IMR-90 (cell line): ENCODE measurements around the gene KMT2B. TPM values are rescaled to one million over a fixed set of nuclear protein-coding genes. Genes with fewer than 3 reads are reported as not detected.
A peak's percentile ranks its signal among the peaks of the same experiment; 100 is the strongest.

Source experiments
- ATAC-seq: fragments of 200-7000 bp; cut with Tn5 transposase; 2 replicates; pipeline ENCODE4 v1.9.1; 2020; ENCODE audit warnings: low read depth, mild to moderate bottlenecking, moderate library complexity
- BruUV-seq: library from RNA; stranded (reverse); fragments of 400-500 nt; replicated peaks from 2 replicates; lab custom pipeline; 2021; lab: Mats Ljungman, UMichigan
- CTCF ChIA-PET: fragments of 300-600 bp; formaldehyde crosslinking; extraction: SDS; loops from one replicate; lab custom pipeline; 2021; ENCODE audit warnings: antibody characterized with exemption; lab: Yijun Ruan, JAX
- POLR2A ChIA-PET: fragments of 300-600 bp; sonication (Branson Sonifier 250); formaldehyde crosslinking; loops from one replicate; lab custom pipeline; 2022; ENCODE audit warnings: antibody characterized with exemption; ENCODE audit not compliant: unreplicated experiment; lab: Charles Lee
- DNase-seq: peaks from one replicate; pipeline ENCODE4 v3.0.0; 2013
- H2AFZ ChIP-seq: replicated peaks from 2 replicates; pipeline ENCODE3; 2013; ENCODE audit warnings: low read length, mild to moderate bottlenecking; ENCODE audit not compliant: poor library complexity
- H2AK5ac ChIP-seq: 2 replicates; pipeline ENCODE4 v1.6.1; 2013; ENCODE audit warnings: low read depth, low read length, inconsistent platforms
- H2AK9ac ChIP-seq: replicated peaks from 2 replicates; pipeline ENCODE3; 2013; ENCODE audit warnings: mild to moderate bottlenecking, low read depth, low read length, moderate library complexity; ENCODE audit not compliant: poor library complexity
- H2BK120ac ChIP-seq: 2 replicates; pipeline ENCODE4 v1.6.1; 2013; ENCODE audit warnings: low read depth, low read length, inconsistent platforms
- H2BK15ac ChIP-seq: 3 replicates; pipeline ENCODE4 v1.6.1; 2013; ENCODE audit warnings: low read depth, low read length, inconsistent platforms
- H2BK20ac ChIP-seq: 2 replicates; pipeline ENCODE4 v1.6.1; 2013; ENCODE audit warnings: low read depth, mild to moderate bottlenecking, inconsistent platforms, low read length, moderate library complexity
- H2BK5ac ChIP-seq: 2 replicates; pipeline ENCODE4 v1.6.1; 2013; ENCODE audit warnings: mild to moderate bottlenecking, low read depth, low read length, inconsistent platforms; ENCODE audit not compliant: poor library complexity, severe bottlenecking
- H3K14ac ChIP-seq: replicated peaks from 2 replicates; pipeline ENCODE4 v1.6.1; 2013; ENCODE audit warnings: low read depth, low read length, inconsistent platforms
- H3K18ac ChIP-seq: 2 replicates; pipeline ENCODE4 v1.6.1; 2013; ENCODE audit warnings: low read depth, low read length, control low read depth
- H3K23ac ChIP-seq: 2 replicates; pipeline ENCODE4 v1.6.1; 2013; ENCODE audit warnings: low read depth, low read length, inconsistent platforms
- H3K27ac ChIP-seq: 2 replicates; pipeline ENCODE4 v1.5.1; 2013; ENCODE audit warnings: mild to moderate bottlenecking, control low read depth, low read length; ENCODE audit not compliant: insufficient read depth
- H3K27me3 ChIP-seq: 2 replicates; pipeline ENCODE4 v1.6.1; 2013; ENCODE audit warnings: low read length; ENCODE audit not compliant: control insufficient read depth, insufficient read depth
- H3K36me3 ChIP-seq: 2 replicates; pipeline ENCODE4 v1.6.1; 2013; ENCODE audit warnings: low read length, mixed read lengths; ENCODE audit not compliant: control insufficient read depth, insufficient read depth
- H3K4ac ChIP-seq: 2 replicates; pipeline ENCODE4 v1.6.1; 2013; ENCODE audit warnings: low read depth, low read length, inconsistent platforms
- H3K4me1 ChIP-seq: 2 replicates; pipeline ENCODE4 v1.6.1; 2013; ENCODE audit warnings: low read length, mixed read lengths; ENCODE audit not compliant: control insufficient read depth, insufficient read depth
- H3K4me2 ChIP-seq: 2 replicates; pipeline ENCODE4 v1.6.1; 2013; ENCODE audit warnings: low read depth, mild to moderate bottlenecking, control low read depth, low read length, moderate library complexity
- H3K4me3 ChIP-seq: 2 replicates; pipeline ENCODE4 v1.5.1; 2013; ENCODE audit warnings: low read depth, mild to moderate bottlenecking, control low read depth, low read length, moderate library complexity; ENCODE audit not compliant: insufficient read depth
- H3K56ac ChIP-seq: 2 replicates; pipeline ENCODE4 v1.6.1; 2013; ENCODE audit warnings: low read length, inconsistent platforms; ENCODE audit not compliant: insufficient read depth; ENCODE audit errors: extremely low read depth
- H3K79me1 ChIP-seq, 2 experiments: 2 replicates each; pipeline ENCODE4 v1.6.1; 2013; ENCODE audit warnings: low read length in 2 of 2, inconsistent platforms in 1 of 2, low read depth in 1 of 2
- H3K9ac ChIP-seq: 2 replicates; pipeline ENCODE4 v1.6.1; 2013; ENCODE audit warnings: low read depth, low read length, control low read depth
- H3K9me1 ChIP-seq: 2 replicates; pipeline ENCODE4 v1.6.1; 2013; ENCODE audit warnings: low read length, inconsistent platforms; ENCODE audit not compliant: insufficient read depth
- H3K9me3 ChIP-seq: 2 replicates; pipeline ENCODE4 v1.6.1; 2013; ENCODE audit warnings: low read length; ENCODE audit not compliant: control insufficient read depth, insufficient read depth
- H4K20me1 ChIP-seq: 2 replicates; pipeline ENCODE4 v1.6.1; 2013; ENCODE audit warnings: low read length, inconsistent platforms; ENCODE audit not compliant: insufficient read depth
- H4K5ac ChIP-seq: 2 replicates; pipeline ENCODE4 v1.6.1; 2013; ENCODE audit warnings: mild to moderate bottlenecking, low read depth, low read length, control low read depth
- H4K8ac ChIP-seq, 2 experiments: 2 replicates each; pipeline ENCODE4 v1.6.1; 2013; ENCODE audit warnings: low read depth in 2 of 2, low read length in 2 of 2, control low read depth in 1 of 2, inconsistent platforms in 1 of 2
- H4K91ac ChIP-seq: 2 replicates; pipeline ENCODE4 v1.6.1; 2013; ENCODE audit warnings: low read depth, low read length, inconsistent platforms; ENCODE audit not compliant: insufficient read depth
- BHLHE40 ChIP-seq: fragments of 150-350 bp; IDR thresholded peaks from 2 replicates; pipeline ENCODE4 v1.6.1; 2016; ENCODE audit warnings: mild to moderate bottlenecking, low read depth, low read length
- CEBPB ChIP-seq: IDR thresholded peaks from 2 replicates; pipeline ENCODE4 v1.6.1; 2012; ENCODE audit warnings: low read depth, low read length, improper control_type of control experiment
- CHD1 ChIP-seq: IDR thresholded peaks from 2 replicates; pipeline ENCODE4 v1.6.1; 2012; ENCODE audit warnings: low read depth, low read length, improper control_type of control experiment
- FOS ChIP-seq: fragments of 150-350 bp; IDR thresholded peaks from 2 replicates; pipeline ENCODE4 v1.6.1; 2016; ENCODE audit warnings: low read depth, low read length
- MAFK ChIP-seq: IDR thresholded peaks from 2 replicates; pipeline ENCODE4 v1.6.1; 2012; ENCODE audit warnings: low read depth, low read length, improper control_type of control experiment
- MAZ ChIP-seq: IDR thresholded peaks from 2 replicates; pipeline ENCODE4 v1.6.1; 2012; ENCODE audit warnings: low read depth, mild to moderate bottlenecking, low read length, improper control_type of control experiment, moderate library complexity, borderline replicate concordance
- MXI1 ChIP-seq: IDR thresholded peaks from 2 replicates; pipeline ENCODE4 v1.6.1; 2012; ENCODE audit warnings: low read depth, mild to moderate bottlenecking, low read length, moderate library complexity, borderline replicate concordance
- NFE2L2 ChIP-seq: fragments of 150-350 bp; IDR thresholded peaks from 2 replicates; pipeline ENCODE4 v1.6.1; 2016; ENCODE audit warnings: low read depth, mild to moderate bottlenecking, low read length
- POLR2A ChIP-seq: IDR thresholded peaks from 2 replicates; pipeline ENCODE4 v1.6.1; 2012; ENCODE audit warnings: mild to moderate bottlenecking, low read depth, low read length
- RAD21 ChIP-seq: IDR thresholded peaks from 2 replicates; pipeline ENCODE4 v1.6.1; 2012; ENCODE audit warnings: low read length, improper control_type of control experiment
- RFX5 ChIP-seq: IDR thresholded peaks from 2 replicates; pipeline ENCODE4 v1.8.0; 2012; ENCODE audit warnings: low read depth, mild to moderate bottlenecking, low read length, moderate library complexity
- SMC3 ChIP-seq: fragments of 150-350 bp; IDR thresholded peaks from 2 replicates; pipeline ENCODE4 v1.6.1; 2016; ENCODE audit warnings: low read depth, mild to moderate bottlenecking, antibody characterized with exemption, low read length, moderate library complexity
- WGBS, 2 experiments: methylation state at CpG; one replicate each; pipeline versions ENCODE4 v1.1.5 to v1.1.7; 2013; ENCODE audit warnings: missing lambda C conversion rate in 2 of 2; ENCODE audit not compliant: insufficient read length in 1 of 2; ENCODE audit errors: extremely low coverage in 2 of 2; 5-methylcytosine and 5-hydroxymethylcytosine counted together
- dilution Hi-C: fragments of 300-500 bp; cut with HindIII; formaldehyde crosslinking; loops from one replicate; pipeline ENCODE4 v1.14.3; 2018; ENCODE audit warnings: low sequenced_read_pairs; ENCODE audit not compliant: unreplicated experiment
- in situ Hi-C: fragments of 300-500 bp; cut with MboI; formaldehyde crosslinking; loops from 3 replicates; pipeline ENCODE4 v1.14.3; 2019; ENCODE audit warnings: low sequenced_read_pairs, inconsistent platforms, mixed read lengths
- intact Hi-C: fragments of 100-400 bp; cut with micrococcal nuclease; formaldehyde crosslinking; loops from 2 replicates; pipeline ENCODE4 v1.10.0; 2022
- polyA plus RNA-seq, 3 experiments: library from polyadenylated mRNA; depleted of rRNA; stranded (reverse); fragments of >200 nt; gene quantifications; 2 replicates each; pipeline ENCODE4 v1.2.3, GENCODE V29; 2012; ENCODE audit warnings: low replicate concordance in 1 of 3
- total RNA-seq: library from RNA; depleted of rRNA; stranded (reverse); fragments of >200 nt; gene quantifications from 2 replicates; pipeline ENCODE4 v1.2.3, GENCODE V29; 2012
- TF ChIP-seq, protein P1 (sequence below): conservative IDR thresholded peaks from 2 replicates; pipeline ENCODE4 v1.5.1; 2012; ENCODE audit warnings: mild to moderate bottlenecking, low read depth, low read length, improper control_type of control experiment
- TF ChIP-seq, protein P2 (sequence below): fragments of 150-350 bp; IDR thresholded peaks from 2 replicates; pipeline ENCODE4 v1.6.1; 2016; ENCODE audit warnings: low read depth, mild to moderate bottlenecking, low read length, moderate library complexity, borderline replicate concordance

KMT2B gene
- total and polyA plus RNA-seq, 2 of the 4 experiments (the other 2 are of a cell fraction) = 3.0 to 30.7 TPM

DNA sequence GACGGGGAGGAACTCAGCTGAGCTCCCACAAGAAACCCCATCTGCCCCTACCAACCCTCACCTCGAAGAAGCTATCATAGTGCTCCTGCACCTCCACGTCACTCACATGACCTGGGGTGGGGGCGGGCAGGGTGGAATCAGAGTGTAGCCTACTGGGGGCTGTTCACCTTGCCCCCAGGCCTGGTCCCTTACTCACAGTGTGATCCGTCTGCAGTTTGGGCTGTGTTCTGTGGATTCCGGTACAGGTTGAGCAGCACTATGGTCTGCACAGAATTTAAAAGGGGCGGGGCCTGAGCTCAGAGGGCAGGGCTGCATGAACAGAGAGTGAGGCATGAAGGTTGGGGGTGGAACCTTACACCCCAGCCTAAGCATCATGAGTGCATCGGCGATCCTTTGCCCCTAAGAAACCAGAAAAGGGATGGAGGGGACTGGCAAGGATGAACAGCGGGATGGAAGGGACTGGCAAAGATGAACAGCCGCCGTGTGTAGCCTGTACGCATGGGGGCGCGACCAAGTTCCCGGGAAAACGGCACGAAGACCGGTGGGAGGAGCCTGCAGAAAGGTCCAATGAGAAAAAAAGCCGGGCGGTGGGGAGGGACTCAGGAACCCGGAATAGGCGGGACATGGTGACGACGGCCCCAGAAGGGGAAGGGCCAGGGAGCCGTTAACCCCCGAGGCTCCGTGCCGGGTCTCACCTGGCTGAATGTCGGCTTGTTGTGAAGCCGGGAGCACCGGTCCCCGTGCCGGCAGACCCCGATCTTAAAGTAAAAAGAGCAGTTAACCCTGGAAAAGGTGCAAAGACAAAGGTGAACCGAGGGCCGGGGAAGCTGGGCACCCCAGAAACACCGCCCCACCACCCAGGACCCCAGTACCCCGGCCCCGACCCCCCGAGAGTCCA, 26.9 kb downstream of the KMT2B start:
- peak; percentile 70 for ATAC-seq
- TF ChIP-seq, protein P1, sequence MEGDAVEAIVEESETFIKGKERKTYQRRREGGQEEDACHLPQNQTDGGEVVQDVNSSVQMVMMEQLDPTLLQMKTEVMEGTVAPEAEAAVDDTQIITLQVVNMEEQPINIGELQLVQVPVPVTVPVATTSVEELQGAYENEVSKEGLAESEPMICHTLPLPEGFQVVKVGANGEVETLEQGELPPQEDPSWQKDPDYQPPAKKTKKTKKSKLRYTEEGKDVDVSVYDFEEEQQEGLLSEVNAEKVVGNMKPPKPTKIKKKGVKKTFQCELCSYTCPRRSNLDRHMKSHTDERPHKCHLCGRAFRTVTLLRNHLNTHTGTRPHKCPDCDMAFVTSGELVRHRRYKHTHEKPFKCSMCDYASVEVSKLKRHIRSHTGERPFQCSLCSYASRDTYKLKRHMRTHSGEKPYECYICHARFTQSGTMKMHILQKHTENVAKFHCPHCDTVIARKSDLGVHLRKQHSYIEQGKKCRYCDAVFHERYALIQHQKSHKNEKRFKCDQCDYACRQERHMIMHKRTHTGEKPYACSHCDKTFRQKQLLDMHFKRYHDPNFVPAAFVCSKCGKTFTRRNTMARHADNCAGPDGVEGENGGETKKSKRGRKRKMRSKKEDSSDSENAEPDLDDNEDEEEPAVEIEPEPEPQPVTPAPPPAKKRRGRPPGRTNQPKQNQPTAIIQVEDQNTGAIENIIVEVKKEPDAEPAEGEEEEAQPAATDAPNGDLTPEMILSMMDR = peak; percentile 59
- TF ChIP-seq POLR2A = peak; percentile 95
- TF ChIP-seq RAD21 = peak; percentile 44
- peak; percentile 65; the same call in 1 of the 2 replicates for TF ChIP-seq MAZ
- no peak for TF ChIP-seq MAFK
- TF ChIP-seq CHD1 = 0 out of 2 replicates have a peak, but pooled peaks have one; percentile 80
- peak; percentile 52 for TF ChIP-seq SMC3
- TF ChIP-seq BHLHE40 = no peak
- no peak for TF ChIP-seq RFX5
- TF ChIP-seq MXI1 = peak; percentile 92; the same call in 1 of the 2 replicates
- TF ChIP-seq, protein P2, sequence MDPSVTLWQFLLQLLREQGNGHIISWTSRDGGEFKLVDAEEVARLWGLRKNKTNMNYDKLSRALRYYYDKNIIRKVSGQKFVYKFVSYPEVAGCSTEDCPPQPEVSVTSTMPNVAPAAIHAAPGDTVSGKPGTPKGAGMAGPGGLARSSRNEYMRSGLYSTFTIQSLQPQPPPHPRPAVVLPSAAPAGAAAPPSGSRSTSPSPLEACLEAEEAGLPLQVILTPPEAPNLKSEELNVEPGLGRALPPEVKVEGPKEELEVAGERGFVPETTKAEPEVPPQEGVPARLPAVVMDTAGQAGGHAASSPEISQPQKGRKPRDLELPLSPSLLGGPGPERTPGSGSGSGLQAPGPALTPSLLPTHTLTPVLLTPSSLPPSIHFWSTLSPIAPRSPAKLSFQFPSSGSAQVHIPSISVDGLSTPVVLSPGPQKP = no peak
- TF ChIP-seq CEBPB = no peak
- TF ChIP-seq NFE2L2 = no peak
- TF ChIP-seq FOS = no peak

More for the DNA sequence above, 26.9 kb downstream of the KMT2B start:
- H2AFZ ChIP-seq = peak overlapping the region; percentile 97
- peak overlapping the region; percentile 72 for H2BK5ac ChIP-seq
- peak overlapping the region; percentile 44 for H3K9ac ChIP-seq
- H3K56ac ChIP-seq = no peak overlapping the region
- H2BK120ac ChIP-seq = no peak overlapping the region
- peak overlapping the region; percentile 78 for H3K4me2 ChIP-seq
- H3K9me3 ChIP-seq = no peaks in the 10 kb centered on the region
- H2AK5ac ChIP-seq = peak overlapping the region; percentile 77
- peaks cover under 1 to 43% of the 10 kb centered on the region in 2 experiments; a peak in 2 of 4 replicates for H3K79me1 ChIP-seq
- peak overlapping the region; percentile 89 for H4K91ac ChIP-seq
- H3K23ac ChIP-seq = no peak overlapping the region
- H4K20me1 ChIP-seq = no peaks in the 10 kb centered on the region
- 0% methylated on average over 14 of the region's 41 CpGs; no CpG with 5 or more reads in 1 of the 2 experiments for WGBS, 2 experiments
- intact Hi-C loops = loop anchor here (2.0 kb wide), 2 partner anchors 28 to 76 kb away; no protein-coding TSS in a partner anchor
- no peak overlapping the region; the same call in 2 of the 3 replicates for H2BK15ac ChIP-seq
- no peaks in the 10 kb centered on the region for H3K36me3 ChIP-seq
- peak overlapping the region in 1 of 2 experiments; percentile 85; a peak in 1 of 4 replicates for H4K8ac ChIP-seq
- CTCF ChIA-PET = interaction anchor here (1.0 to 1.4 kb wide), 2 partner anchors 75 to 186 kb away, joined by 3 to 4 read pairs; no protein-coding TSS in a partner anchor
- H3K18ac ChIP-seq = no peak overlapping the region; the same call in 1 of the 2 replicates
- peak; percentile 94 for DNase-seq
- H2BK20ac ChIP-seq = no peak overlapping the region
- H3K27me3 ChIP-seq = no peaks in the 10 kb centered on the region
- peak overlapping the region; percentile 64 for H3K27ac ChIP-seq
- peaks cover 7% of the 10 kb centered on the region; the same call in 1 of the 2 replicates for H3K9me1 ChIP-seq
- H4K5ac ChIP-seq = no peak overlapping the region
- TSS peak; percentile 63 for BruUV-seq
- H3K4ac ChIP-seq = peak overlapping the region; percentile 80
- in situ Hi-C loops = no loop called here
- dilution Hi-C loops = no loop called here
- peaks cover 6% of the 10 kb centered on the region; the same call in 1 of the 2 replicates for H3K4me1 ChIP-seq
- POLR2A ChIA-PET = no interaction called here
- H3K14ac ChIP-seq = peak overlapping the region; percentile 82
- peak overlapping the region; percentile 50 for H3K4me3 ChIP-seq
- peak overlapping the region; percentile 93 for H2AK9ac ChIP-seq
